ENCODE measurements around the gene RPF1. TPM values are rescaled to one million over a fixed set of nuclear protein-coding genes. Genes with fewer than 3 reads are reported as not detected.

The RPF1 gene
- total RNA-seq, 1 experiment from 2014 or later: 31.7 TPM

- POLR2A ChIA-PET: no interaction called here
- no peak overlapping the region for H3K27ac Mint-ChIP-seq
Observed at GRCh38 chr1:84481317-84481716, 2.3 kb downstream of the RPF1 start.

DNA sequence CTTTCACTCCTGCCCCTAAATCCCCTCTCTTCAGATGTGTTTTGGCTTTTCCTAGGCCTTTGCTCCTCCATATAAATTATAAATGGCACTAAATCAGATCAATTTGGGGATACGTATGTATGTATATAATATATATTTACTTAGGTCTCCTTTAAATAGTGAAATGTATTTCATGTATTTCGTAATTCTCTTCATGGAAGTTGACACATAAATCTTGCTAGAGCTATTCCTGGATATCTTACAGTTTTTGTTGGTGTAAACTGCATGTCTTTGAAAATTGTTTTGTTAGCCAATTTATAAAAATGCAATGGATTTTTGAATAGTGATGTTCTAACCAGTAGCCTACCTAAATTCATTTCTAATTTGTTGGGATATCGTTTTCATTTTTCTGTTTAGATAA lies 9.0 kb downstream of the RPF1 start:
- H3K4me1 Mint-ChIP-seq: no peaks in the 10 kb centered on the region
- no peaks in the 10 kb centered on the region for H3K27me3 Mint-ChIP-seq (ENCODE audit: low read depth)
- ChIA-PET CTCF (no interaction called here), POLR2A (no interaction called here)
- no peak overlapping the region for H3K4me3 Mint-ChIP-seq
- DNase-seq (ENCODE audit: low spot score): no peak
- no peak for ATAC-seq
- peaks cover 5% of the 10 kb centered on the region for H3K9me3 Mint-ChIP-seq
- no peak overlapping the region for H3K27ac Mint-ChIP-seq
- peaks cover 49% of the 10 kb centered on the region for H3K36me3 Mint-ChIP-seq
- no peak for TF ChIP-seq KAT7 (CRISPR knock-in tag; IDR thresholded peaks at IDR 0.05; ENCODE audit: borderline replicate concordance)
- TF ChIP-seq, protein P1, sequence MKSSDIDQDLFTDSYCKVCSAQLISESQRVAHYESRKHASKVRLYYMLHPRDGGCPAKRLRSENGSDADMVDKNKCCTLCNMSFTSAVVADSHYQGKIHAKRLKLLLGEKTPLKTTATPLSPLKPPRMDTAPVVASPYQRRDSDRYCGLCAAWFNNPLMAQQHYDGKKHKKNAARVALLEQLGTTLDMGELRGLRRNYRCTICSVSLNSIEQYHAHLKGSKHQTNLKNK (CRISPR knock-in tag; IDR thresholded peaks at IDR 0.05): no peak
- no peak for TF ChIP-seq E2F4 (CRISPR knock-in tag; IDR thresholded peaks at IDR 0.05; ENCODE audit: borderline replicate concordance, low read depth)
- TF ChIP-seq, protein P2, sequence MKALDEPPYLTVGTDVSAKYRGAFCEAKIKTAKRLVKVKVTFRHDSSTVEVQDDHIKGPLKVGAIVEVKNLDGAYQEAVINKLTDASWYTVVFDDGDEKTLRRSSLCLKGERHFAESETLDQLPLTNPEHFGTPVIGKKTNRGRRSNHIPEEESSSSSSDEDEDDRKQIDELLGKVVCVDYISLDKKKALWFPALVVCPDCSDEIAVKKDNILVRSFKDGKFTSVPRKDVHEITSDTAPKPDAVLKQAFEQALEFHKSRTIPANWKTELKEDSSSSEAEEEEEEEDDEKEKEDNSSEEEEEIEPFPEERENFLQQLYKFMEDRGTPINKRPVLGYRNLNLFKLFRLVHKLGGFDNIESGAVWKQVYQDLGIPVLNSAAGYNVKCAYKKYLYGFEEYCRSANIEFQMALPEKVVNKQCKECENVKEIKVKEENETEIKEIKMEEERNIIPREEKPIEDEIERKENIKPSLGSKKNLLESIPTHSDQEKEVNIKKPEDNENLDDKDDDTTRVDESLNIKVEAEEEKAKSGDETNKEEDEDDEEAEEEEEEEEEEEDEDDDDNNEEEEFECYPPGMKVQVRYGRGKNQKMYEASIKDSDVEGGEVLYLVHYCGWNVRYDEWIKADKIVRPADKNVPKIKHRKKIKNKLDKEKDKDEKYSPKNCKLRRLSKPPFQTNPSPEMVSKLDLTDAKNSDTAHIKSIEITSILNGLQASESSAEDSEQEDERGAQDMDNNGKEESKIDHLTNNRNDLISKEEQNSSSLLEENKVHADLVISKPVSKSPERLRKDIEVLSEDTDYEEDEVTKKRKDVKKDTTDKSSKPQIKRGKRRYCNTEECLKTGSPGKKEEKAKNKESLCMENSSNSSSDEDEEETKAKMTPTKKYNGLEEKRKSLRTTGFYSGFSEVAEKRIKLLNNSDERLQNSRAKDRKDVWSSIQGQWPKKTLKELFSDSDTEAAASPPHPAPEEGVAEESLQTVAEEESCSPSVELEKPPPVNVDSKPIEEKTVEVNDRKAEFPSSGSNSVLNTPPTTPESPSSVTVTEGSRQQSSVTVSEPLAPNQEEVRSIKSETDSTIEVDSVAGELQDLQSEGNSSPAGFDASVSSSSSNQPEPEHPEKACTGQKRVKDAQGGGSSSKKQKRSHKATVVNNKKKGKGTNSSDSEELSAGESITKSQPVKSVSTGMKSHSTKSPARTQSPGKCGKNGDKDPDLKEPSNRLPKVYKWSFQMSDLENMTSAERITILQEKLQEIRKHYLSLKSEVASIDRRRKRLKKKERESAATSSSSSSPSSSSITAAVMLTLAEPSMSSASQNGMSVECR (CRISPR knock-in tag; IDR thresholded peaks at IDR 0.05; ENCODE audit: borderline replicate concordance): no peak
- TF ChIP-seq ZNF281 (CRISPR knock-in tag; IDR thresholded peaks at IDR 0.05): no peak
- no peak for TF ChIP-seq TEAD4 (CRISPR knock-in tag; IDR thresholded peaks at IDR 0.05)
- no peak for TF ChIP-seq ZNF219 (CRISPR knock-in tag; IDR thresholded peaks at IDR 0.05; ENCODE audit: borderline replicate concordance)

More at GRCh38 chr1:84481317-84481716, 2.3 kb downstream of the RPF1 start:
- Mint-ChIP-seq H3K4me3 (peak overlapping the region; percentile 13; the same call in 1 of the 2 replicates), H3K27me3 (ENCODE audit: low read depth) (peaks cover 28% of the 10 kb centered on the region), H3K9me3 (peaks cover 21% of the 10 kb centered on the region), H3K4me1 (peaks cover 8% of the 10 kb centered on the region), H3K36me3 (peaks cover 39% of the 10 kb centered on the region)
- TF ChIP-seq, protein P3, sequence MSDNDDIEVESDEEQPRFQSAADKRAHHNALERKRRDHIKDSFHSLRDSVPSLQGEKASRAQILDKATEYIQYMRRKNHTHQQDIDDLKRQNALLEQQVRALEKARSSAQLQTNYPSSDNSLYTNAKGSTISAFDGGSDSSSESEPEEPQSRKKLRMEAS (CRISPR knock-in tag; IDR thresholded peaks at IDR 0.05): no peak
- TF ChIP-seq, protein P4, sequence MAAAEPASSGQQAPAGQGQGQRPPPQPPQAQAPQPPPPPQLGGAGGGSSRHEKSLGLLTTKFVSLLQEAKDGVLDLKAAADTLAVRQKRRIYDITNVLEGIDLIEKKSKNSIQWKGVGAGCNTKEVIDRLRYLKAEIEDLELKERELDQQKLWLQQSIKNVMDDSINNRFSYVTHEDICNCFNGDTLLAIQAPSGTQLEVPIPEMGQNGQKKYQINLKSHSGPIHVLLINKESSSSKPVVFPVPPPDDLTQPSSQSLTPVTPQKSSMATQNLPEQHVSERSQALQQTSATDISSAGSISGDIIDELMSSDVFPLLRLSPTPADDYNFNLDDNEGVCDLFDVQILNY (CRISPR knock-in tag; IDR thresholded peaks at IDR 0.05): no peak
- TF ChIP-seq AR (CRISPR knock-in tag; IDR thresholded peaks at IDR 0.05): no peak
- no peak for TF ChIP-seq MLX (CRISPR knock-in tag; IDR thresholded peaks at IDR 0.05)
- no peak for TF ChIP-seq FOXJ3 (CRISPR knock-in tag; IDR thresholded peaks at IDR 0.05; ENCODE audit: borderline replicate concordance)
- no peak for TF ChIP-seq GABPB1 (CRISPR knock-in tag; IDR thresholded peaks at IDR 0.05)
- no peak for TF ChIP-seq IRF2 (CRISPR knock-in tag; IDR thresholded peaks at IDR 0.05; ENCODE audit: borderline replicate concordance, low read depth)
- TF ChIP-seq MXD4 (CRISPR knock-in tag; IDR thresholded peaks at IDR 0.05; ENCODE audit: borderline replicate concordance): no peak
- TF ChIP-seq E2F4 (CRISPR knock-in tag; IDR thresholded peaks at IDR 0.05; ENCODE audit: borderline replicate concordance, low read depth): no peak
- ATAC-seq (no peak), DNase-seq (ENCODE audit: low spot score) (no peak)
- CTCF ChIA-PET: no interaction called here

Data from WTC11 (cell line).